NOMO-1 treated with DMSO at 0.1 percent for 48 hours (cell line): ENCODE measurements around the gene GOLGA8R.
"Not testable (repeated sequence)": the region's sequence is repeated elsewhere in the genome, so short reads cannot be mapped to it uniquely, and the experiment has no call there.

Source experiments
- DNase-seq: peaks from one replicate; lab custom pipeline; 2025; ENCODE audit not compliant: unreplicated experiment; lab: John Stamatoyannopoulos, UW

Gene GOLGA8R

DNA sequence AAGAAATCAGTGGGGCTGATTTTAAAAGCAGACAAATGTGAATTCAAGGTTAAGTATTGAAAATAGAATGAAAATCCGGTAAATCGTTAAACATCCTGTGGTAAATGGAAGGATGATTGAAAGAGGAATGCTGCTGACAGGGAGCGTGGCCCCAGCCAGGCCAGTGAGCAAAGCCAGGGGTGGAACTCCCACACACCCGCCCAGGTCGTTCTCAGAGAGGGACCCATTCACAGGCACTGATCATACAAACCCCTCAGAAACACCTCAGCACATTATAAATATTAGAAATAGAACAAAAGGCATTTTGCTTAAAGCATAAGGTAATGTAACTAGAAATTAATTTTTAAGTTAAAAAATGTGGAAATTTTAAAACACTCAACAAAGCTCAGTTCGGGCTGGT is 59.0 kb downstream of the GOLGA8R start:
- not testable (repeated sequence) for DNase-seq
